ENCODE measurements around the gene KCTD1.

DNA sequence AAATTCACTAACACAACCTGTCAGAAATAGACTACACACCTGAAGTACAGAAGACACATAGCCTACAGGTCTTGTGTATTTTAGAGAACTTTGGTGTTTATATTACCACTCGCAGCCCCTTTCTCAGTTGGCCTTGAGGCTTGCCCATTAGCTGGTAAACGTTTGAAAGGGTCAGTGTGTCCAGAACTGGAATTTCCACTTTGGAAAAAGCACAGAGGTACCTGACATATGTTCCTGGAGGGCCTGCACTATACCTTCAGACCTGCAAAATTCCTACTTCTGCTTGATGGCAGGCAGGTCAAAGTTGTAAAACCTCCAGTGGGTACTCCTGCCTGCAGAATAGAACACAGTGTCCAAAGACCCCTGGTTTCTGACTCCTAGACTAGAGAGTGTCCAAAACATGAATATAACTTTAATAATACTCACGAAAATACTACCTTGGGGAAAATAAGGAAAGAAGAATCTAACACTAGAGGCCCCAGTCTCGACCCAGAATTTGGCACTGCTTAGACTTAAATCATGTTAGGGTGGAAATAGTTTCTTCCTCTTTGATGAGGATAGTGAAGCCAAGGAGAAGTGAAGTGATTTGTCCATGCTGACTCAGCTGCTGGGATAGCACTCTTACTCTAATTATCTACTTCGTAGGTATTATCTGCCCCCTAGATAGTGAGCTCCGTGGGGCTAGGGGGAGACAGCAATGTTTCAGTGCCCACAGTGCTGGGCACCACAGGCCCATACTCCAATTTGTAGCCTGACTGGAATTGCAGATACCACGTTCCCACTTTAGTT is 2.8 kb downstream of the KCTD1 start:
- TF ChIP-seq CTCF (conservative IDR thresholded peaks at IDR 0.05; ENCODE audit: low read depth, low read length), result no peak
- no peak for TF ChIP-seq EZH2 (IDR thresholded peaks at IDR 0.05; ENCODE audit: borderline replicate concordance, low read depth, low read length, poor library complexity, severe bottlenecking)
